Measurements from ENCODE around the gene RNF112. TPM values are rescaled to one million over a fixed set of nuclear protein-coding genes. Genes with fewer than 3 reads are reported as not detected.

Gene RNF112
- total RNA-seq, 4 donors from 2014 or later: 1.4 to 7.6 (median 2.6) TPM

DNA sequence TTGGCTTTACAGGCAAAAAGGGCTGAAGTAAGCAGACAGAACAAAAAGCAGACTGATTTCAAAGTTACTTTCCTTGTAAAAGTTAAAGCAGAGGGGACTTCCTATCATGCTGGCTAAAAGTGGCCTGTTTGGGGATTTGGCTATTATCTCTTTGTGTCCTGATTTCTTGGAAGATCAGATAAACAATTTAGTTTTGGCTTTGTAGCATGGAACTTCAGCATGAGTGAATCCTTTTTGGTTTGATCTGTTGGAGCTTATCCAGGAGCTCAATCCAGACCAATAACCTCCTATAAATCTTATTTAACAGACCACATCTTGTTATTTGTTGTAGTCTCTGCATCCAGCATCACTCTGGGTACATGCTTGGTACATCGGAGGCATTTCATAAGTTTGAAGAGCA, 8.9 kb upstream of the RNF112 start:
- no peak for TF ChIP-seq POLR2A (IDR thresholded peaks at IDR 0.05)
- TF ChIP-seq, protein P1, sequence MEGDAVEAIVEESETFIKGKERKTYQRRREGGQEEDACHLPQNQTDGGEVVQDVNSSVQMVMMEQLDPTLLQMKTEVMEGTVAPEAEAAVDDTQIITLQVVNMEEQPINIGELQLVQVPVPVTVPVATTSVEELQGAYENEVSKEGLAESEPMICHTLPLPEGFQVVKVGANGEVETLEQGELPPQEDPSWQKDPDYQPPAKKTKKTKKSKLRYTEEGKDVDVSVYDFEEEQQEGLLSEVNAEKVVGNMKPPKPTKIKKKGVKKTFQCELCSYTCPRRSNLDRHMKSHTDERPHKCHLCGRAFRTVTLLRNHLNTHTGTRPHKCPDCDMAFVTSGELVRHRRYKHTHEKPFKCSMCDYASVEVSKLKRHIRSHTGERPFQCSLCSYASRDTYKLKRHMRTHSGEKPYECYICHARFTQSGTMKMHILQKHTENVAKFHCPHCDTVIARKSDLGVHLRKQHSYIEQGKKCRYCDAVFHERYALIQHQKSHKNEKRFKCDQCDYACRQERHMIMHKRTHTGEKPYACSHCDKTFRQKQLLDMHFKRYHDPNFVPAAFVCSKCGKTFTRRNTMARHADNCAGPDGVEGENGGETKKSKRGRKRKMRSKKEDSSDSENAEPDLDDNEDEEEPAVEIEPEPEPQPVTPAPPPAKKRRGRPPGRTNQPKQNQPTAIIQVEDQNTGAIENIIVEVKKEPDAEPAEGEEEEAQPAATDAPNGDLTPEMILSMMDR (IDR thresholded peaks at IDR 0.05): no peak
- TF ChIP-seq EP300 (IDR thresholded peaks at IDR 0.05): no peak
- Histone ChIP-seq H3K4me3 (no peak overlapping the region), H3K4me1 (peaks cover 0 to 49% (median 25%) of the 10 kb centered on the region in 3 donors), H3K9me3 (no peaks in the 10 kb centered on the region), H3K27me3 (no peaks in the 10 kb centered on the region), H3K27ac (peak overlapping the region in 1 of 4 donors; percentile 7), H3K36me3 (no peaks in the 10 kb centered on the region)
- ATAC-seq: no peak
- 80% methylated on average over 1 of the region's 1 CpG; no CpG with 5 or more reads in 1 of the 2 donors for whole genome bisulfite sequencing, 2 donors (ENCODE audit: low coverage in 1 of 2)

DNA sequence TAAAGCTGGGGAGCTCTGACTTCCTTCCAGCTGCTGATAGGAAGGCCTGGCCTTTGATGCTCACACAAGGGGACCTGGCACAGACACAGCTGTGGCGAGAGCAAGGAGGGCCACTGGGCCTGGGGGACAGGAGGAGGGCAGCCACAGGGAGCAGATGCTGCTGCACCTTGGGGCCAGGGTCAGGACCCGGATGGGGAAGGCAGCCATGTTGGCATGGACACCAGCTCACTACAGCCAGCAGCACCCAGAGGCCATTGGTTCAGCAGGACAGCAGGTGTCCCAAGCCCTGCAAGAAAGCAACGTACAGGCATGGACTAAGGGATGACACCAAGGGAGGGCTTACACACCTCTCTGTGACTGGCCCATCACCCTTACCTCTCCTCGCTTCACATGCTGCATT, 8.0 kb upstream of the RNF112 start:
- Histone ChIP-seq H3K9me3 (no peaks in the 10 kb centered on the region), H3K4me1 (peaks cover 0 to 41% (median 20%) of the 10 kb centered on the region in 3 donors), H3K27me3 (no peaks in the 10 kb centered on the region), H3K27ac (no peak overlapping the region), H3K4me3 (no peak overlapping the region), H3K36me3 (no peaks in the 10 kb centered on the region)
- no peak for TF ChIP-seq POLR2AphosphoS5 (IDR thresholded peaks at IDR 0.05)
- no peak for TF ChIP-seq EP300 (IDR thresholded peaks at IDR 0.05)
- TF ChIP-seq, protein P1 (IDR thresholded peaks at IDR 0.05): no peak
- no peak for TF ChIP-seq POLR2A (IDR thresholded peaks at IDR 0.05)
- ATAC-seq: no peak
- 92 to 100% methylated on average over 2 of the region's 4 CpGs for WGBS, 2 donors (ENCODE audit: low coverage in 1 of 2)

DNA sequence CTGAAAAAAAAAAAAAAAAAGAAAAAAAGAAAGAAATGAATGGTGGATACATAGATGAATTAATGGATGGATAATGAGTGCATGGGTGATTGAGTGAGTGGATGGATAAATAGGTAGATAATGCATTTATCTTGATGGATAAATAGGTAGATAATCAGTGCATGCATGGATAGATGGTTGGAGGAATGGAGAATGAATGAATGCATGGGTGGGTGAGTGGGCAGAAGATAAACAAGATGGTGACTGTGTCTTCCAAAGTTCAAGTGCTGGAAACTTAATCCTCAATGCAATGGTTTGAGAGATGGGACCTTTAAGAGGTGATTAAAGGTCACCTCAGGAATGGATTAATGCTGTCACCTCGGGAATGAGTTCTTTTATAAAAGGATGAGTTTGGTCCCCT, 6.8 kb upstream of the RNF112 start:
- H3K9me3 ChIP-seq: no peaks in the 10 kb centered on the region
- no peaks in the 10 kb centered on the region for H3K36me3 ChIP-seq
- peaks cover 0 to 28% (median 14%) of the 10 kb centered on the region in 3 donors for H3K4me1 ChIP-seq
- 72 to 91% methylated on average over 1 of the region's 1 CpG for WGBS, 2 donors (ENCODE audit: low coverage in 1 of 2)
- no peak for TF ChIP-seq POLR2AphosphoS5 (IDR thresholded peaks at IDR 0.05)
- no peak for TF ChIP-seq EP300 (IDR thresholded peaks at IDR 0.05)
- ATAC-seq: no peak
- H3K27me3 ChIP-seq: no peaks in the 10 kb centered on the region
- no peak overlapping the region for H3K4me3 ChIP-seq
- no peak overlapping the region for H3K27ac ChIP-seq

DNA sequence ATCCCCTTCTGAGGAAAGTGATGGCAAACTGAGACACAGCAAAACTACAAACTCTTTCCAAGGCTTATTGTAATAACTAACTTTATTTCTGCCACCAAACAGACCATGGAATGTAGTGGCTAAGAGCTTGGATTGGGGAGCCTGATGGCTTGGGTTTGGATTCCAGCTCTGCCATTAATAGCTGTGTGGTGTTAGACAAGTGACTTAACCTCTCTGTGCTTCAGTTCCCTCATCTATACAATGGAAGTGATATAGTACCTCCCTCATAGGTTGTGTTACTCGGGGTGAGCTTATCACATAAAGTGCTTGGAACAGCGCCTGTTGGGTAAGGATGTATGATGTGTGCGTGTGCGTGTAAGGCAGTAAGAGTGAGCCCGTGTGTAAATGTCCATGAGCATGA, 5.9 kb upstream of the RNF112 start:
- no peaks in the 10 kb centered on the region for H3K9me3 ChIP-seq
- peaks cover 0 to 20% (median 11%) of the 10 kb centered on the region in 3 donors for H3K4me1 ChIP-seq
- H3K36me3 ChIP-seq: no peaks in the 10 kb centered on the region
- H3K27ac ChIP-seq: no peak overlapping the region
- no peaks in the 10 kb centered on the region for H3K27me3 ChIP-seq
- WGBS, 2 donors (ENCODE audit: low coverage in 1 of 2): 98 to 100% methylated on average over 4 to 5 of the region's 5 CpGs
- no peak for ATAC-seq
- no peak overlapping the region for H3K4me3 ChIP-seq
- TF ChIP-seq POLR2AphosphoS5 (IDR thresholded peaks at IDR 0.05) (no peak), EP300 (IDR thresholded peaks at IDR 0.05) (no peak), POLR2A (IDR thresholded peaks at IDR 0.05) (no peak)
- TF ChIP-seq, protein P1 (IDR thresholded peaks at IDR 0.05): no peak

DNA sequence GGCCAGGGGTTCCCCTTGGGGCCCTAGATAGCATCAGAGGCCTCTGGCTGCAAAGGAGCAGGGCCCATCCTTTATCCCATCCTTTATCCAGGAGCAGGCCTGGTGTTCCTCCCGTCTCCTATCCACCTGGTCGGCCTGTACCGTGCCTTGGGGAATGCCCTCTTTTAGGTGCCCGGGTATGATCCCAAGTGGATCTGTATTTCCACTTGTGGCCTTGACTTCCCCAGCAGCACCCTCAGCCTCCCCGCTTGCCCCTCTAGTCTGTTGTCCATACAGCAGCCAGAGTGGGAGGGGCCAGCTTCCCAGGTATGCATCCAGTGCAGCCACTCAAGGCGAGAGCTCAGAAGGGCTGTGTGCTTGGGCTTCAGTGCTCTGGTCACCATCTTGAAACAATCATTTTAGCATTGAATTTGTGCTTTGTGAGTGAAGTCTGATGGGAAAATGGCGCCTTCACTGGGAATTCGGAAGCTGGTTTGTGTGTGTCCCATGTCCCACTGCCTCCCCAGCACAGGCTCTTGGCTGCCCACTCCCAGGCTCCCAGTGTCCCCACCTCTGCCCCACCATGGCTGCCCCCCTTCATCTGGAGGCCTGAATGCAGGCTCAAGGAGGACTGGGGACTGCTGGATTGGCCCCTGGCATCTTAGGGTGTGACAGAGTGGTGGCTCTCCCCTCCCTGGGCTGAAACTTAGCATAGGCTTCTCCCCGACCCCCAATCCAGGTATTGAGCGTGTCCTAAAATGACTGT, 3.3 kb upstream of the RNF112 start:
- Histone ChIP-seq H3K9me3 (no peaks in the 10 kb centered on the region), H3K36me3 (no peaks in the 10 kb centered on the region), H3K27me3 (no peaks in the 10 kb centered on the region), H3K4me3 (no peak overlapping the region), H3K4me1 (peaks cover 0 to 19% (median 0%) of the 10 kb centered on the region in 3 donors), H3K27ac (no peak overlapping the region)
- 90 to 100% methylated on average over 2 of the region's 10 CpGs for WGBS, 2 donors (ENCODE audit: low coverage in 1 of 2)
- no peak for TF ChIP-seq POLR2A (IDR thresholded peaks at IDR 0.05)
- no peak for TF ChIP-seq POLR2AphosphoS5 (IDR thresholded peaks at IDR 0.05)
- TF ChIP-seq, protein P1 (IDR thresholded peaks at IDR 0.05): no peak
- no peak for TF ChIP-seq EP300 (IDR thresholded peaks at IDR 0.05)
- no peak for ATAC-seq
